ENCODE data around the gene MYO7B.
"Not testable (repeated sequence)": the region's sequence is repeated elsewhere in the genome, so short reads cannot be mapped to it uniquely, and the experiment has no call there.

MYO7B gene

DNA sequence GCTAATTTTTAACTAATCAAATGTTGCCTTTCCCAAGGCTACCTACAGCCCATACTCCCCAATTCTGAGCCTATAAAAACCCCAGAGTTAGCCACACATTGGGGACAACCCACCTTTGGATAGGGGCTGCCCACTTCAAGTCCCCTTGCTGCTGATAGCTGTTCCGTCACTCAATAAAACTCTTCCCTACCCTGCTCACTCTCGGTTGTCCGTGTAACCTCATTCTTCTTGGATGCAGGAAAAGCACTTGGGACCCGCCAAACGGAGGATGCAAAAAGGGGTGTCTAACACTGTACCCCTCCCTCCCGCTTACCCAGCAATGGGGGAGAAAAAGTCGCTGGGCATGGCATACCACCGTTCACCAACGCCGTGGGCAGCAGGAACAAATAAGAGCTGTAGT is 21.4 kb upstream of the MYO7B start:
- DNase-seq (ENCODE audit: insufficient read length, low spot score) (no peak), FAIRE-seq (no peak)
- no peak for TF ChIP-seq POLR2A (IDR thresholded peaks at IDR 0.05; ENCODE audit: low read depth, low read length)

DNA sequence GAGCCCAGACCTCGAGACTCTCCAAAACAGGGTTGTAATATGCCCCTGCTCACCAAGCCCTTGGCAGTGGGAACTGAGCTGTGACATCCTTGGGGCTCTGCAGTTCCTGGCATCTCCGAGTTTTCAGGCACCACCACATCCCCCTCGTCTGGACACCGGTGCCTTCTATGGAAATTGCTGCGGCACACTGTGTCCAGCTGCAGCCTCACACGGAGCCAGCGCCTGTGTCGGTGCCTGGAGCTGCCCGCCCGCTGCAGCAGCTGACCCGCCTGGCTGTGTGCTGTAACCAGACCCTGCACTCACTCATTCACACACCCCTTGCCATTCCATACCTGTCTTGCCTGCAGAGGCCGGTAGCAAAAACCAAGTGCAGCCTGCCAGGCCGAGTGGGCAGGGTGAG is 21.0 kb upstream of the MYO7B start:
- TF ChIP-seq POLR2A (IDR thresholded peaks at IDR 0.05; ENCODE audit: low read depth, low read length) = no peak
- DNase-seq (ENCODE audit: insufficient read length, low spot score) (no peak), FAIRE-seq (no peak)

DNA sequence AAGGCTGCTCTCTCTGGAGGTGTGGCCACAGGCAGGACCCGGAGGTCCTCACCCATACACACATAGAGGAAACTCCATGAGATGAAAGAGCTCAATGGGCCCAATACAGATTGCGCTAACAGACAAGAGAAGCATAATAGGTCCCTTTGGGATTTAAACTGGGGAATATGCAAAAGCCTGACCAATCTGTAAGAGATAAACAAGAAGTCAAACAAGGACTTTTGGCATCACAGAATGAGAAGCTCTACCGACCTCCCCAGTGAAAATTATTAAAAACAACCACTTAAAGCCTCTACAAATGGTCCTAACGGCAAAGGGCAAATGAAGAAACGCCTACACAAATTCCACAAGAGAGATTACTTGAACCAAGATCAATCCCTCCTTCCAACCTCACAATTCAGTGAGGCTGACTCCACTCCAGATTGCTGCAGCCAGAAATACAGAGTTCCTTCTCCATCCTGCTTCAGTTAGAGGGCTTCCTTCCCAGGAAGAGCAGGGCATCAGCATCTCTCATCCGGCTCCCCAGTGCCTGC is 20.0 kb upstream of the MYO7B start:
- DNase-seq (ENCODE audit: insufficient read length, low spot score) (no peak), FAIRE-seq (no peak)
- no peak for TF ChIP-seq POLR2A (IDR thresholded peaks at IDR 0.05; ENCODE audit: low read depth, low read length)

DNA sequence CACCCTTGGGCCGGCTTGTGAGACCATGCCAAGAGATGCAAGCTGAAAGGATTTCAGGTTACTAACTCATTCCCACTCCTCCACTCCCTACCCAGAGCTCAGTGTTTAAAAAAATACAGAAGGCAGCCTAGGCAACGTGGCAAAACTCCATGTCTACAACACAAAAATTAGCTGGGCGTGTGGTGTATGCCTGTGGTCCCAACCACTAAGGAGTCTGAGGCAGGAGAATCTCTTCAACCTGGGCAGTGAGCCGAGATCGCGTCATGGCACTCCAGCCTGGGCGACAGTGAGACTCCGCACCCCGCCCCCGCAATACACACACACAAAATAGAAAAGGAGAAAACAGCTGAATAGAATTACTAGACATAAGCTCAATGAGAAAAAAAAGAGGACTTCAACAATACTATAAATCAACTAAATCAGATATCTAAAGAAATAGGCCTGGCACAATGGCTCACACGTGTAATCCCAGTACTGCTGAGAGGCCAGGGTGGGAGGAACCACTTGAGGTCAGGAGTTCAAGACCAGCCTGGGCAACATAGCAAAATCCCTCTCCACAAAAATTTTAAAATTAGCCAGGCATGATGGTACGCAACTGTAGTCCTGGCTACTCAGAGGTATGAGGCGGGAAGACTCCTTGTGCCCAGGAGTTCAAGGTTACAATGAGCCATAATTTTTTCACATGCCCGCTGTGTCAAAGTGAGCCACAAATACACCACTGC is 19.3 kb upstream of the MYO7B start:
- TF ChIP-seq POLR2A (IDR thresholded peaks at IDR 0.05; ENCODE audit: low read depth, low read length) = no peak
- DNase-seq (ENCODE audit: insufficient read length, low spot score) (no peak), FAIRE-seq (no peak)

DNA sequence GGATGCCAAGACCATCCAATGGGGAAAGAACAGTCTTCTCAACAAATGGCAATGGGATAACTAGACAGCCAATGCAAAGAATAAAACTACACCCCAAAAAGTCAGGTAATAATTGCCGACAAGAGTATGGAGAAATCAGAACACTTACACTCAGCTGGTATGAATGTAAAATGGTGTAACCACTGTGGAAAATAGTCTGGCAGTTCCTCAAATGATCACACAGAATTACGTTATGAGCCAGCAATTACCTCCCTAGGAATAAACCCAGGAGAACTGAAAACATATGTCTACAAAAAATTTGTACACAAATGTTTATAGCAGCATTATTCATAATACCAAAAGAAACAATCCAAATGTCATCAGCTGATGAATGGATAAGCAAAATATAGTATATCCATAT is 18.0 kb upstream of the MYO7B start:
- FAIRE-seq (no peak), DNase-seq (ENCODE audit: insufficient read length, low spot score) (no peak)
- no peak for TF ChIP-seq POLR2A (IDR thresholded peaks at IDR 0.05; ENCODE audit: low read depth, low read length)

DNA sequence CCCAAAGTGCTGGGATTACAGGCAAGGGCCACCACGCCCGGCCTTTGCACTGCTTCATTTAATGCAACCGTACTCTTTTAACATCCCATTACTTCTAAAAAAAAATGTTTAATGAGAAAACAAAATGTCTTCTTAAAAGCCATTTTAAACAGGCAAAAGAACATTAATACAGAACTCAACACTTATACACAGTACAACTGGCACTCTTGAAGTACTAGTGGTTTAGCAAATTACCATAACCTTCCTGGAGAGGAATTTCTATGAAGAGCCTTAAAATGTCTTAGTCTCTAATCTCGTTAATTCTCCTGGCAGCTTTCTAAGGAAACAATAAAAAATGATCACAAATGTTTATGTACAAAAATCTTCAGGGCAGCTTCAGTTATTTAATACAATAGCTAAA is 15.1 kb upstream of the MYO7B start:
- FAIRE-seq (no peak), DNase-seq (ENCODE audit: insufficient read length, low spot score) (no peak)
- no peak for TF ChIP-seq POLR2A (IDR thresholded peaks at IDR 0.05; ENCODE audit: low read depth, low read length)

DNA sequence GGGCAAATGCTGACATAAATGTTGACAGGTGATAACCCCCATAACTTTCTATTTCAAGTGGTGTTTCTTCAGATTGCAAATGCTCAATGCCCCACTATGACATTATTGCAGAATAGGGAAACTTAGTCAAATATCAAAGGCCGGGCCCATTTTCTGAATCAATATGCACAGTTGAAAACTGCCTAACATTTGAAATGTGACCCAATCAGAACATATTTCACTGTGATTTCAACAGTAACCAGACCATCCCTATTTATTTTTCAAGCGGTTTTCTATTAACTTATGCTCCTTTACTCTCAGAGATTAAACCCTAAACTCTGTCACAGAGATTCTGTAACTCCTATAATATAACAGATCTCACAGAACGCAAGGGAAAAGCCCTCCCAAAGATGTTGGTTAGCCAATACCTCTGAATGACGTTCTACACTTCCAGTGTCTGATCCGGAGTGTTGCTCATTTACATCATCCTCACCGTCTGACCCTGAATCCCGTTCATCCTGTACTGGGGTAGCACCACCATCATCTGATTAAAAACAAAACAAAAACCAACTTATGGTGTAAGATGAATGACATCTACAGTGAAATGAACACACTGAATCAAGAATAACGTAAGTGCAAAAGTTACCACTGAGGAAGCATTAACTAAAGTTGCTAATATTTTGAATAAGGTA is 12.1 kb upstream of the MYO7B start:
- TF ChIP-seq POLR2A (IDR thresholded peaks at IDR 0.05; ENCODE audit: low read depth, low read length) = no peak
- no peak for DNase-seq (ENCODE audit: insufficient read length, low spot score)
- no peak for FAIRE-seq

DNA sequence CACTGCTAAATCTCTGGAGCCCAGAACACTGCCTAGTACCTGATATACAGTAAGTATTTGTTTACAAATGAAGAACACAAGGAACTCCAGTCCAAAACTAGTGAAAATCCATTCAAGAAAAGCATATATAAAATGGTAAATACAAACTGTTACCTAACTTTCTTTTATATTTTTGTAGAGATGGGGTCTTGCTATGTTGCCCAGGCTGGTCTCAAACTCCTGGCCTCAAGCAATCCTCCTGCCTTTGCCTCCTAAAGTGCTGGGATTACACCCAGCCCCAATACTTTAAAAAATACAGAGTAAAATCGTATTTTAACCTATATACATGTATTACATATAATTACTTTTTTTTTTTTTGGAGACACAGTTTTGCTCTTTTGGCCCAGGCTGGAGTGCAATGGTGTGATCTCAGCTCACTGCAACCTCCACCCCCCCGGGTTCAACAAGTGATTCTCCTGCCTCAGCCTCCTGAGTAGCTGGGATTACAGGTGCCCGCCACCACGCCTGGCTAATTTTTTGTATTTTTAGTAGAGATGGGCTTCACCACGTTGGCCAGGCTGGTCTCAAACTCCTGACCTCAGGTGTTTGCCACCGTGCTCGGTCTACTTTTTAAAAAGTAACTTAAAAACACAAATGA is 11.2 kb upstream of the MYO7B start:
- not testable (repeated sequence) for FAIRE-seq; DNase-seq (ENCODE audit: insufficient read length, low spot score)

DNA sequence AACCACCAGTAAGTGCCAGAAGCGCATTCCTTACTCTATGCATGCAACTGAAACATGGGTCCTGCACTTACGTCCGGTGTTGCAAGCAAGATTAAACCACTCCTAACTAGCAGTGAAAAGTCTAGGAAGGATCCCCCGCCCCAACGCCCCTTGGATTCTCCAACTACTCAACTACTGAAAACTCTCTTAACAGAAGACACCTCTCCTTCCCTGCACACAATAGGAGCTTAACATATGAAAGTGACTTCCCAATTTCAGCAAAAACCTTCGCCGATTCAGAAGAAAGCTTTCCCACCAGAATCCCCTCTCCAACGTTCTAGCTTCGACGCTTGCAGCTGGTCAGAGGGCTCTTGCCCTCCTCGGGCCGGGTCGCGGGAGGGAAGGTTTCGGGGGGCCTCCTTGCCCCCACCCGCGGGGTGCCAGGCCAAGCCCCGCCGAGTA is 9.8 kb upstream of the MYO7B start:
- no peak for TF ChIP-seq POLR2A (IDR thresholded peaks at IDR 0.05; ENCODE audit: low read depth, low read length)
- DNase-seq (ENCODE audit: insufficient read length, low spot score) = no peak
- FAIRE-seq = peak; percentile 33

DNA sequence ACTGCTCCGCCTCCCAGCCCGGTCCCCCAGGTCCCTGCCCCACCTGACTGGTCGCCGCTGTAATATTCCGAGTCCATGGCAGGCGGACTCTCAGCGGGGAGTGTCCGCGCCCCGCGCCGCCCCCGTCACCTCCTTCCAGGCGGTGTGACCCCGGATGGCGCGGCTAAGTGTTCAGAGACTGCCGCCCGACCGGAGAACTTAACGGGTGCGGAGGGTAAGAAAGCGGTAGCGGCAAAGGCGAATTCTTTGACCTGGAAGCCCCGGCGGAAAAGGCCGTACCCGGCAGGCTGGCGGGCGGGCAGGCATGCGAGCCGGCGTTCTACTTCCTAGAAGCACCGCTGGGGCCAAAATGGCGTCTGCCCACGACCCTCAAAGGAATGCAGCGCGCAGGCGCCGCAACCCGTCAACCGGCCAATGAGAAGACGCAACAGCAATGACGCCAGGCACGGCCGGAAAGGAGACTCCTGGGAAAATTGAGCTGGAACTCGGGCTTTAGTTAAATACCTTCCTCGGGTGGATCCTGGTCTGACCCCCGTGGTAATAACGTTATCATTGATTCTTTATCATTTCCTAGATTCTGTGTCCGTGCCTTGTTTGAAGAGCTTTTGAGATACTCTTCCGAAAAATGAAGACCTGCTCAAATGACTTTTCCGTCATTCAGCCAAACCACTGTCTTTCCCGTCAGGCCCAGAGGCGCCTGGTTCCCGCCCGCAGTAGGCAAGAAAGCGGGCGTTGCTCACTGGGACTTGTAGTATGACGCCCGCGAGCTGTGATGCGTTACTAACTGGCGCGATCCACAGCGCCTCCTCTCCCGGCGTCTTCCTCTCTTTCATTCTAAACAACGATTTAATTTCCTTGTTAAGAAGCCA is 9.1 kb upstream of the MYO7B start, which contains the start of gene IWS1:
Gene IWS1, minus strand, starts transcription at position 358 of the 869 bp plus-strand sequence. Its CDS starts 281 bp downstream, at position 77.
- DNase-seq (ENCODE audit: insufficient read length, low spot score) (peak; percentile 84), FAIRE-seq (peak; percentile 60)
- TF ChIP-seq POLR2A (IDR thresholded peaks at IDR 0.05; ENCODE audit: low read depth, low read length) = peak; percentile 35

DNA sequence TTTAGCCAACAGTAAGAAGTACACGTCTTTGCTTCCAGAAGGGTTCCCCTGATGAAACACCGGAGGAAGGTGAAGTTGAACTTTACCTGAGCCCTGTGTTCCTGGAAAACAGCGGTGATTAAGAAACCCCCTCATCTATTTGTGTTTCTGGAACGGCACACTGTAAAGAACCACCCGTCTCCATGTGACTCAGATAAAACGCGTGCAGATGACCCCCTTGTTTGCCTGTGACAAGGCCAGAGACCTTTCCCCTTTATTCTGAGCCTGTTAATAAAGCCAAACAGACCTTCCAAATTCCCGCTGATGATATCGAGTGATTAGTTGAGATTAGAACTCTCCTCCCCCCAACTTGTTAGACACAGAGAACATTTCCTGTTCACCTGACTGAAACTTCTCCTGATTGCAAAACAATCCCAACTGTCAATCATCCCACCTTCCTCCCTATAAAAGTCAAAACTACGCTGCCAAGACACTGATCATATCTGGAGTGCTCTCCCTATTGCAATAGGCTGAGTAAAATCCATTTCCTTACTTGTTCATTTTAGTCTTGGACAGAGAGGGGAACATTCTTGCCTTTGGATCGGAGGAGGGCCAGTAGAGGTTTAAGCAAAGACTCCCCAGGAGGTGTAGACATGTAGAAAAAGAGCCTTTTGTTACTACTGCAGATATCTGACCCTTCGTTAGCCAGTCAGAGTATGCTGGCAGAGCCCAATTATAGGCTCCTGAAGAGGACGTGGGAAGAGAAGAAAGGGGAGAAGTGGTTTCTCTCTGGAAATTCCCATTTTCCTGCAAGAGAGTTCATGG is 8.3 kb upstream of the MYO7B start:
- no peak for FAIRE-seq
- TF ChIP-seq POLR2A (IDR thresholded peaks at IDR 0.05; ENCODE audit: low read depth, low read length) = no peak
- no peak for DNase-seq (ENCODE audit: insufficient read length, low spot score)

DNA sequence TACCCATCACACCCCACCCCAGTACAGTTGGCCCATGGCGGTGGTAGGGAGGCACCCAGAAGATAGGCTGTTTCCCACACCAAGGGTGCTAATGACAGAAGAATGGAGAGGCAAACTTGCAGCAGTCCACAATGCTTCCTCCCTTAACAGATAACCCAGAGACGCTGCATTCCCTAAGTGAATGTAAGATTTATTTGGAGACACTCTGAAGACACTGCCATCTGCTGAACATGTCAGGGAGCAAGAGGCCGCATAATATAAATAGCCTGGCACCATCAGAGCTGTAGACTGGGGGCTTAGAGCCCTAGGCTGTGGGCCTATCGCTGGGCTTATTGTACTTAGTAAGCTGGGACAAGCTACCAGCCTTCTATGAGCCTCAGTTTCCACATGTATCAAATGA is 7.0 kb upstream of the MYO7B start:
- no peak for FAIRE-seq
- TF ChIP-seq POLR2A (IDR thresholded peaks at IDR 0.05; ENCODE audit: low read depth, low read length) = no peak
- DNase-seq (ENCODE audit: insufficient read length, low spot score) = no peak

DNA sequence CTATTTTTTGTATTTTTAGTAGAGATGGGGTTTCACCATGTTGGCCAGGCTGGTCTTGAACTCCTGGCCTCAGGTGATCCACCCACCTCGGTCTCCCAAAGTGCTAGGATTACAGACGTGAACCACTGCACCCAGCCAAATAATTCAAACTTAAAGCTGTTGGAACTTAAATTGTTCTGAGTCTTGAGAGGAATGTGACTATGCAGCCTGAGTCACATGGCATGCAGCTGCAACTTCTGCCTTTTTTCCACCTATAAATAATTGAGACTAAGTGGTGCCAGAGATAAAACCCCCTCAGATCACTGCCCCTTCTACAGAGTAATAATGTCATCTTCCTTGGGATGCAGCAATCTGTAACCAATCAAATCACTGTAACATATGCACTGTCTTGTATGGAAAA is 6.1 kb upstream of the MYO7B start:
- DNase-seq (ENCODE audit: insufficient read length, low spot score); FAIRE-seq: not testable (repeated sequence)
